ENCODE data around the gene SLC9A3.

SLC9A3 gene

GRCh38 chr5:533243-533954, 9.2 kb upstream of the SLC9A3 start:
- DNase-seq (ENCODE audit: low read depth in 1 of 2, low spot score in 1 of 2): no peak
- in situ Hi-C loops (cut with HindIII; ENCODE audit: low pct_unique_long_range_greater_than_20kb, low sequenced_read_pairs): no loop called here
- TF ChIP-seq JUND (IDR thresholded peaks at IDR 0.05; ENCODE audit: low read depth): no peak

- in situ Hi-C loops (cut with HindIII; ENCODE audit: low pct_unique_long_range_greater_than_20kb, low sequenced_read_pairs): no loop called here
- no peak for TF ChIP-seq JUND (IDR thresholded peaks at IDR 0.05; ENCODE audit: low read depth)
- DNase-seq (ENCODE audit: low read depth in 1 of 2, low spot score in 1 of 2): peak in 1 of 2 experiments; percentile 52
Observed at GRCh38 chr5:532521-533242, 8.4 kb upstream of the SLC9A3 start.

GRCh38 chr5:531749-532315, 7.6 kb upstream of the SLC9A3 start:
- DNase-seq (ENCODE audit: low read depth in 1 of 2, low spot score in 1 of 2): no peak
- in situ Hi-C loops (cut with HindIII; ENCODE audit: low pct_unique_long_range_greater_than_20kb, low sequenced_read_pairs): no loop called here
- TF ChIP-seq JUND (IDR thresholded peaks at IDR 0.05; ENCODE audit: low read depth): no peak

- TF ChIP-seq JUND (IDR thresholded peaks at IDR 0.05; ENCODE audit: low read depth): no peak
- DNase-seq (ENCODE audit: low read depth in 1 of 2, low spot score in 1 of 2): no peak
- in situ Hi-C loops (cut with HindIII; ENCODE audit: low pct_unique_long_range_greater_than_20kb, low sequenced_read_pairs): no loop called here
Observed at GRCh38 chr5:531101-531748, 7.0 kb upstream of the SLC9A3 start.

- no peak for TF ChIP-seq JUND (IDR thresholded peaks at IDR 0.05; ENCODE audit: low read depth)
- no peak for DNase-seq (ENCODE audit: low read depth in 1 of 2, low spot score in 1 of 2)
- in situ Hi-C loops (cut with HindIII; ENCODE audit: low pct_unique_long_range_greater_than_20kb, low sequenced_read_pairs): no loop called here
Observed at GRCh38 chr5:530001-530955, 6.0 kb upstream of the SLC9A3 start.

- in situ Hi-C loops (cut with HindIII; ENCODE audit: low pct_unique_long_range_greater_than_20kb, low sequenced_read_pairs): no loop called here
- DNase-seq (ENCODE audit: low read depth in 1 of 2, low spot score in 1 of 2): no peak
- no peak for TF ChIP-seq JUND (IDR thresholded peaks at IDR 0.05; ENCODE audit: low read depth)
Observed at GRCh38 chr5:528629-529511, 4.6 kb upstream of the SLC9A3 start.

GRCh38 chr5:527646-528628, 3.7 kb upstream of the SLC9A3 start:
- no peak for TF ChIP-seq JUND (IDR thresholded peaks at IDR 0.05; ENCODE audit: low read depth)
- in situ Hi-C loops (cut with HindIII; ENCODE audit: low pct_unique_long_range_greater_than_20kb, low sequenced_read_pairs): no loop called here
- DNase-seq (ENCODE audit: low read depth in 1 of 2, low spot score in 1 of 2): no peak

- in situ Hi-C loops (cut with HindIII; ENCODE audit: low pct_unique_long_range_greater_than_20kb, low sequenced_read_pairs): no loop called here
- TF ChIP-seq JUND (IDR thresholded peaks at IDR 0.05; ENCODE audit: low read depth): no peak
- no peak for DNase-seq (ENCODE audit: low read depth in 1 of 2, low spot score in 1 of 2)
Observed at GRCh38 chr5:526456-527088, 2.3 kb upstream of the SLC9A3 start.

- no peak for TF ChIP-seq JUND (IDR thresholded peaks at IDR 0.05; ENCODE audit: low read depth)
- in situ Hi-C loops (cut with HindIII; ENCODE audit: low pct_unique_long_range_greater_than_20kb, low sequenced_read_pairs): no loop called here
- DNase-seq (ENCODE audit: low read depth in 1 of 2, low spot score in 1 of 2): no peak
Observed at GRCh38 chr5:525916-526315, 1.7 kb upstream of the SLC9A3 start.
